GM19468 (cell line): ENCODE measurements around the gene OCEL1.

Experiments used
- ATAC-seq: cut with Tn5 transposase; IDR thresholded peaks from one replicate; pipeline ENCODE4 v1.9.1; 2021; ENCODE audit warnings: mild to moderate bottlenecking, moderate library complexity, moderate number of reproducible peaks; ENCODE audit not compliant: unreplicated experiment; ENCODE audit errors: extremely low read depth

OCEL1 gene

DNA sequence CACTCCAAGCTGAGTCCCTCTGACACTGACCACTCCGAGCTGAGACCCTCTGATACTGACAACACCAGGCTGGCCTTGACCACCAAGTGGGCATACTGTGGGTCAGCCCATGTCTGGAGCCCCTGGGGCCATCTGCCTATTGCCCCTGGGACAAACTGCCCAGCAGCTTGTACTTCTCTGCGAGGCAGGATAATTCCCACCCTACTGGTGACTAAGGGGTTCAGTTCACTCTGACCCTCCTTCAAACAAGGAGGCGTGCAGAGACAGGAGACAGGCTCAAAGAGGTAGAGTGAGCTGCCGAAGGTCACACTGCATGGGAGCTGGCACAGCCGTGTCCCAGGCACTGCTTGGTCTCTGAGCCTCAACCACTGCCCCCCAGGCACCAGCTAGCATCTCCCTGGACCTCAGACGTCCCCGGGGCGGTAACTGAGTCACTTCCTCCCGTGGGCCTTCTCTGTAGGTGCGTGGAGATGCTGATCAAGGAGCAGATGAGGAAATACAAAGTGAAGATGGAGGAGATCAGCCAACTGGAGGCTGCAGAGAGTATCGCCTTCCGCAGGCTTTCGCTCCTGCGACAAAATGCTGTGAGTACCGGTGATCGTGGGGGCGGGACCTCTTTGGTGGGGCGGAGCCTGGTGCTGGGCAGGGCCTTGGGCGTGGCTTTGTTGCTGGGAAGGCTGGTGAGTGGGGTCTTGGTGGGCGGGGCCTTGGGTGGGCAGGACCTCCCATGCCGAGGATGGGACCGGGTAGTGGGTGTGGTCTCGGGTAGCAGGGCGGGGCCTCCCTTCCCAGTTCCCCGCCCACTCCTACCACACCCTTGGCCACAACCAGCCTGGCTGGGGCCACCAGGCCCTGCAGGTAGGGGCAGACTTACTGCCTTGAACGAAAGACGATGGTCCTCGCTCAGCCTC lies 16.6 kb upstream of the OCEL1 start:
- ATAC-seq: no peak

- no peak for ATAC-seq
Measured at GRCh38 chr19:17210296-17210695, 15.7 kb upstream of the OCEL1 start.

GRCh38 chr19:17211547-17212446 lies 14.2 kb upstream of the OCEL1 start:
- no peak for ATAC-seq

GRCh38 chr19:17213334-17213733 lies 12.7 kb upstream of the OCEL1 start:
- ATAC-seq: no peak

GRCh38 chr19:17214508-17215126 lies 11.4 kb upstream of the OCEL1 start:
- ATAC-seq: no peak

DNA sequence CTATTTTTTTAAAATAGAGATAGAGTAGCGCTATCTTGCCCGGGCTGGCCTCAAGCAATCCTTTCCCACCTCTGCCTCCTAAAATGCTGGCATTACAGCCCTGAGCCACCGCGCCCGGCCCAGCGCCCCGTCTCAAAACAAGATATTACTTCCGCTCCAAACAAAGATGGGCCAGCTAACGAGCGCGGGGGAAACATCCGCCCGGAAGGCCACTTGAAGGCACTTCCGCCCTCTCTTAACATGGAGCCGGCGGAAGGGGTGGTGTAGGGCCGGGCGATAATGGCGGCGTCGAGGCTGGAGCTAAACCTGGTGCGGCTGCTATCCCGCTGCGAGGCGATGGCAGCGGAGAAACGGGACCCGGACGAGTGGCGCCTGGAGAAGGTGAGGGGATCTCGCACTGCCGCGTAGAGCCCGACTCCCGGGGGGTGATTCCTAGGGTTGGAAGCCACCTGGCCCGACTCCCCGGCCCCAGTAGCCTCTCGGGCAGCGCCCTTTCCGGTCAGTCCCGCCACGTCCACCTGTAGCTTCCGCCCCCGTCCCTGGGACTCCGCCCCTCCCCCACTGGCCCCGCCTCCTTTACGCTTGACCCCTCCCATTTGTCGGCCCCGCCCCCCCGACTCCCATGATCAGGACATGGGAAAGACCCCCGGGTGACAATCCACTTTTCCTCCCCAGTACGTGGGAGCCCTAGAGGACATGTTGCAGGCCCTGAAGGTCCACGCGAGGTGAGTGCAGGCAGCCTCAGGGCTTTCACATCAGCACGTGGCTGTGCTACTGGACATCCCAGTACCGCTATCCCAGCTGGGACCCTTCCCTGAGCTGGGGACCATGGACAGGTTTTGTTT lies 10.7 kb upstream of the OCEL1 start, which contains the start of gene USE1:
USE1 (plus strand) TSS at position 231 of the 845 bp plus-strand sequence; CDS start at position 280, 49 bp downstream.
- no peak for ATAC-seq

GRCh38 chr19:17216058-17216670 lies 9.9 kb upstream of the OCEL1 start:
- no peak for ATAC-seq

DNA sequence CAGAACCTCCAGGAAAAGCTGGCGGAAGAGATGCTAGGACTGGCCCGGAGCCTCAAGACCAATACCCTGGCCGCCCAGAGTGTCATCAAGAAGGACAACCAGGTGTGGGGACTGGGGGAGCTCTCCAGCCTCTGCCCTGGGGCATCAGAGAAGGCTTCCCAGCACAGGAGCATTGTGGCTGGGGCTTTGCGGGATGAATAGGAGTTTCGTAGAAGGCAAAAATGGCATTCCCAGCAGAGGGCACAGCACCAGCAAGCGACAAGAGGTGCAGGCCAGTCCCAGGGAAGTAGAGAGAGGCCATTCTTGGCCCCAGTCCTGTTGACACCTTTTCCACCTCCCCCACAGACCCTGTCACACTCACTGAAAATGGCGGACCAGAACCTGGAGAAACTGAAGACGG lies 6.7 kb upstream of the OCEL1 start:
- ATAC-seq: no peak

GRCh38 chr19:17220207-17220758 lies 5.7 kb upstream of the OCEL1 start:
- ATAC-seq: no peak

DNA sequence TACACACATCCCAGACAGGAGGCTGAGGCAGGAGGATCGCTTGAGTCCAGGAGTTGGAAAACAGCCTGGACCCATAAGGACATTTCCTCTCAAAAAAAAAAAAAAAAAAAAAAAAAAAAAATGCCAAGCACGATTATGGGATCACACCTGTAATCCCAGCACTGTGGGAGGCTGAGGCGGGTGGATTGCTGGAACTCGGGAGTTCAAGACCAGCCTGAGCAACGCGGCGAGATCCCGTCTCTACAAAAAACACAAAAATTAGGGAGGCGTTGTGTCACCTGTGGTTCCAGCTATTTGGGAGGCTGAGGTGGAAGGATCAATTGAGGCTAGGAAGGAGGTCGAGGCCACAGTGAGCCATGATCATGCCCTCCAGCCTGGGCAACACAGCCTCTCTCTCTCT lies 973 bp upstream of the OCEL1 start:
- ATAC-seq: no peak

GRCh38 chr19:17227798-17228367 lies 1.9 kb downstream of the OCEL1 start:
- no peak for ATAC-seq

DNA sequence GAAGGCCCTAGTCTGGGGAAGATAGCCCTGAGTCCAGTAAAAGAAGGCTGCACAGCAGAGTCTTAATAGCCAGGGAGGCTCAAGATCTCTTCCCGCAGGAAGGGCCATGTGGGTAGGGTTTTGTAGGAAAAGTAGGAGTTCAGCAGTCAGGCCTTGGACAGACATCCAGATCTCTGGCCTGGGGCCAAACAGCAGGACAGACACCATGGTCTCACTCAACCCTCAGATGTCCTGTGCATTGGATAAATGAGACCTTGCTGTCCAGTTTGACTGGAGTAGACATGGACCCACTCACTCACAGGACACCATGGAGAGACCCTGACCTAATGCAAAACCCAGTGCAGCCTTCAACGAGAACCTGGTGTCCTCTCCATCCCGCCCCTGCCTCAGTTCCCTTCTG lies 3.9 kb downstream of the OCEL1 start:
- no peak for ATAC-seq

DNA sequence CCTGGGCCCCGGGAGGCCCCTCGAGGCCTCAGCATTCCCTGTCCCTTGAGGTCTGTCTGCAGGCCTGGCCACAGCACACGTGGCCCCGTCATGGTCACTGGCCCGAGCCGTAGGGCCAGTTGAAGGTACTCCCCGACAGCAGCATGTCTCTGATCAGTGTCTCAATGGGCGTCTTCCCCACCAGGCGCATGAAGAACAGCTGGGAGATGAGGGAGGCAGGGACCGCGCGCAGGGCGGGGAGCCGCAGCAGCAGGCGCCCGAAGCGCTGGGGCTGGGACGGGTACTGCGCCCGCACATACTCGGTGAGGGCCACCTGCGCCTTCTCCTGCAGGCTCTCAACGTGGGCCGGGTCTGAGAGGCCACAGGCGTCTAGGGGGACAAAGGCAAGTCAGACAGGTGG lies 6.2 kb downstream of the OCEL1 start:
- ATAC-seq: no peak

DNA sequence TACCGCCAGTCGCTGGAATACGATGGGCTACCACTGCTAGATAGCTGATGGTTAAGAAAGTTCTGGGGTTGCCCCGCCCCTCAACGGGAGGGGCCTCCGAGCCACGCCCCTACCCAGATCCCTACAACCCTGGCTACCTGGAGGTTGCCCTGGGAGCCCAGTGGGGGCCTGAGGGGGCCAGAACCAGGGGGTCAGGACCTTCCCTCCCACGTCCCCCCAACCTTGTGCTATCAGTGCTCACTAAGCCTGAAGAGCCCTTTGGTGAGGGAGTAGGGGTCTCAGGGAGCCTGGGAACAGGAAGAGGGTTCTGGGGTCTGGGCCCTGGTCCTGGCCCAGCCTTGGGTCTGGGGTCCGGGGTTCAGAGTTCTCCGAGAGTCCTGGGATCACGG lies 8.9 kb downstream of the OCEL1 start:
- ATAC-seq: no peak

DNA sequence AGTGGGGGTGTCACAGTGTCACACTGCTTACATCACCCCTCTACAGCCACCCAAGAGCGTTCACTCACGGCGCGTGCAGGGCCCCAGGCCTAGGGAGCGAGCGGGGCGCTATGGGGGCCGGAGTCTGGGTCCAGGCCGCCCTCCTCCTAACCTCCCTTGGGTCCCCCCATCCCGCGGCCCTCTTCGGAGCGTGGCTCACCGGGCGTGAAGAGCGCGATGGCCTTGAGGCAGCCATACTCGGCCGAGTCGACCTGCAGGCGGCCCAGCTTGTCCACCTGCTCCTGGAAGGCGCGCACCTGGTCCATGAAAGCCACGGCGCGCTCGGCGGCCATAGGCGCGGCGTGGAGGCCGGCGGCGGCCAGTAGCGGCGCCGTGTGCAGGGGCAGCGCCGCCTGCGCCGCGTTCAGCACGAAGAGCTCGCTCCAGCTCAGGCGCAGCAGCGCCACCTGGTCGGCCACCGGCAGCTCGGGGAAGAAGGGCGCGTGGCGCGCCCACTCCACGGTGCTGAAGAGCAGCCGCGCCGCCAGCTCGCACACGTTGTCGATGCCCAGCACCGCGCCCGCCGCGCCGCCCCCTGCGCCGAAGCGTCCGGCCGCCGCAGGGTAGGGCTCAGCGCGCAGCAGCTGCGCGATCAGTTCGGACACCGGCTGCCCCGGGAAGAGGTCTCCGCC lies 9.4 kb downstream of the OCEL1 start:
- peak; percentile 62 for ATAC-seq

DNA sequence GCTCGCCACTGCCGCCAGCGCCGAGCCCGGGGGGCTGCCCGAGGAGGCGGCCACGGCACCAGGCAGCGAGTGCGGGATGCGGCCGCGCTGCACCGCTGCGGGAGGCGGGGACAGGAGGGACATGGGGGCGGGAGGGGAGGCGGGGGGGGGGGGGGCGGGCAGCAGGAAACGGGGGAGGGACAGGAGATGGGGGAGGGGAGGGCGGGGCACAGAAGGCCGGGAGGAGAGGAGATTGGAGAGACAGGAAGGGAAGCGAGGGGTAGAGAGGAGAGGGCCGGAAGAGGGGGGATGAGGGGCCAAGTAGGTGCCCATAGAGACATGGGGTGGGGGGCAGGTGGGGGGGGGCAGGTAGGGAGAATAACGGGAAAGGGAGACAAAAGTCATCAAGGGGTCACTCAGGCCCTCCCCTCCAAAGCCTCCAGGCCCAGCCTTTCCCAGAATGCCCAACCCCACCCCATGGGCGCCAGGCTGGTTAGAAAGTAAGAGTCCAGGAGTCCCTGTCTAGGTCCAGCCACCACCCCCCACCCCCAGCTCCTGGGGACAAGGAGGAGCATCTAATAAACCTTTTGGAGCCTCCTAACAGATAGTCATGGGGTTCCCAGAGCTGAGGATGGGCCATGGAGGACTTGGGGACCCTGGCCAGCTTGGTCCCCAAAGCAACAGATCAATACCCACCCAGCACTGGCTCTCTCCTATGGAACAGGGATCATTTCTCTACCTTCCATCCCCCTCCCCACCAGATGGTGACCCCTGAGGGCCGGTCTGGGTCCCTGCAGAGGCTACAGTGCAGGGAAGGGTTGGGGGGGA lies 10.1 kb downstream of the OCEL1 start:
- ATAC-seq: no peak

DNA sequence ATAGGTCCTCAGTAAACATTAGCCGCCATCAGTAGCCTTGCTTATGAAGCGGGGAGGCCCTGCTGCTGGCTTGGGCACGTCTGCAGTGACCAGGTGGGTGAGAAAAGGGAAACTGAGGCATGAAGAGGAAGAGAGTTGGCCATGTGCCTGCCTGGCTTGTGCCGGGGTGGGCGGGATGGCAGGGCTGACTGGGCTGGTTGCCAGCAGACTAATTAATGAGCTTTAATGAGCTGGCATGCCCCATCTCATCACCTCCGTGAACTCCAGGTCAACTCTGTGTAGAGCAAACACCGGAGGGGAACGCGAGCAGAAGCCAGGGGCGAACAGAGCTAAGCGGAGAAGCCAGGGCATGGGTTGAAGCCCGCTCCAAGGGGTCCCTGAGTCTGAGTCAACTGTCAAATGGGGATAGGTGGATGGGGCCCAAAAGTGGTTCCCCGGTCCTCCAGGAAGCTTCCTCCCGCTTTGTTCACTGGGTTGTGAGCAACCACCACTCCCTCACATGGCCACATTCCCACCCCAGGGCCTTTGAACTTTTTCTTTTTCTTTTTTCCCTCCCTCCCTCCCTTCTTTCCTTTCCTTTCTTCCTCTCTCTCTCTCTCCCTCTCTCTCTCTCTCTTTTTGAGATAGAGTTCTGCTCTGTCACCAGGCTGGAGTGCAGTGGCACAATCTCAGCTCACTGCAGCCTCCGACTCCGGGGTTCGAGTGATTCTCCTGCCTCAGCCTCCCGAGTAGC lies 11.0 kb downstream of the OCEL1 start:
- ATAC-seq: no peak
